Fibroblast of peridontal ligament (primary cell): ENCODE data around the gene FKBP5.

Experiments used
- DNase-seq: peaks from one replicate; pipeline ENCODE4 v3.0.0-alpha.2; 2010; ENCODE audit errors: extremely low read depth

Gene FKBP5

GRCh38 chr6:35664945-35665344 lies 23.8 kb downstream of the FKBP5 start:
- DNase-seq, result no peak

GRCh38 chr6:35663447-35664235 lies 25.1 kb downstream of the FKBP5 start:
- DNase-seq, result no peak

- DNase-seq, result no peak
Observed at GRCh38 chr6:35662999-35663398, 25.7 kb downstream of the FKBP5 start.

- DNase-seq, result no peak
Observed at GRCh38 chr6:35654883-35655282, 33.8 kb downstream of the FKBP5 start.

GRCh38 chr6:35651244-35651643 lies 37.5 kb downstream of the FKBP5 start:
- no peak for DNase-seq

- DNase-seq, result no peak
Observed at GRCh38 chr6:35650015-35650414, 38.7 kb downstream of the FKBP5 start.

GRCh38 chr6:35648203-35648602 lies 40.5 kb downstream of the FKBP5 start:
- DNase-seq, result no peak

GRCh38 chr6:35647400-35647799 lies 41.3 kb downstream of the FKBP5 start:
- no peak for DNase-seq

- DNase-seq, result no peak
Observed at GRCh38 chr6:35643162-35643535, 45.6 kb downstream of the FKBP5 start.

GRCh38 chr6:35642471-35643161 lies 46.1 kb downstream of the FKBP5 start:
- DNase-seq, result no peak

GRCh38 chr6:35640017-35640664 lies 48.6 kb downstream of the FKBP5 start:
- no peak for DNase-seq

- no peak for DNase-seq
Observed at GRCh38 chr6:35638679-35639078, 50.0 kb downstream of the FKBP5 start.

- DNase-seq, result no peak
Observed at GRCh38 chr6:35637911-35638310, 50.8 kb downstream of the FKBP5 start.

- peak; percentile 54 for DNase-seq
Observed at GRCh38 chr6:35635601-35636597, 52.8 kb downstream of the FKBP5 start.

- DNase-seq, result no peak
Observed at GRCh38 chr6:35634316-35634715, 54.4 kb downstream of the FKBP5 start.

GRCh38 chr6:35633579-35634089 lies 55.1 kb downstream of the FKBP5 start:
- DNase-seq, result no peak

- DNase-seq, result no peak
Observed at GRCh38 chr6:35629876-35630378, 58.8 kb downstream of the FKBP5 start.

- no peak for DNase-seq
Observed at GRCh38 chr6:35626401-35626800, 62.3 kb downstream of the FKBP5 start.

- peak; percentile 23 for DNase-seq
Observed at GRCh38 chr6:35624341-35625070, 64.2 kb downstream of the FKBP5 start.

GRCh38 chr6:35622283-35622682 lies 66.4 kb downstream of the FKBP5 start:
- DNase-seq, result no peak
